HG03469 (cell line): ENCODE measurements around the gene PGBD5.

ENCODE experiments used
- ATAC-seq: cut with Tn5 transposase; IDR thresholded peaks from one replicate; pipeline ENCODE4 v1.9.1; 2021; ENCODE audit warnings: mild to moderate bottlenecking, moderate library complexity, moderate number of reproducible peaks; ENCODE audit not compliant: unreplicated experiment

The PGBD5 gene

GRCh38 chr1:230284891-230285290, 141.2 kb downstream of the PGBD5 start:
- ATAC-seq: no peak

GRCh38 chr1:230283678-230284077, 142.5 kb downstream of the PGBD5 start:
- ATAC-seq: no peak

- ATAC-seq: no peak
Measured at GRCh38 chr1:230282157-230282556, 144.0 kb downstream of the PGBD5 start.

GRCh38 chr1:230281556-230281955, 144.6 kb downstream of the PGBD5 start:
- ATAC-seq: no peak

GRCh38 chr1:230280906-230281413, 145.2 kb downstream of the PGBD5 start:
- ATAC-seq: no peak

- no peak for ATAC-seq
Measured at GRCh38 chr1:230280054-230280795, 145.9 kb downstream of the PGBD5 start.

GRCh38 chr1:230279583-230279945, 146.6 kb downstream of the PGBD5 start:
- no peak for ATAC-seq

- ATAC-seq: no peak
Measured at GRCh38 chr1:230278871-230279582, 147.1 kb downstream of the PGBD5 start.

- no peak for ATAC-seq
Measured at GRCh38 chr1:230278376-230278775, 147.8 kb downstream of the PGBD5 start.

GRCh38 chr1:230277201-230278025, 148.7 kb downstream of the PGBD5 start:
- ATAC-seq: no peak

GRCh38 chr1:230276401-230276800, 149.7 kb downstream of the PGBD5 start:
- no peak for ATAC-seq

GRCh38 chr1:230274254-230274653, 151.9 kb downstream of the PGBD5 start:
- no peak for ATAC-seq

GRCh38 chr1:230273141-230273710, 152.9 kb downstream of the PGBD5 start:
- ATAC-seq: no peak

GRCh38 chr1:230272557-230272956, 153.6 kb downstream of the PGBD5 start:
- no peak for ATAC-seq

GRCh38 chr1:230271300-230272035, 154.7 kb downstream of the PGBD5 start:
- ATAC-seq: no peak

- peak; percentile 60 for ATAC-seq
Measured at GRCh38 chr1:230270559-230271281, 155.4 kb downstream of the PGBD5 start.

- ATAC-seq: no peak
Measured at GRCh38 chr1:230270185-230270558, 156.0 kb downstream of the PGBD5 start.

- no peak for ATAC-seq
Measured at GRCh38 chr1:230268371-230269170, 157.6 kb downstream of the PGBD5 start.
